Prostate gland (tissue), 2 donors: Measurements from ENCODE around the gene SLC22A3.

Experiments
- POLR2A ChIP-seq: fragments of 450-650 bp; IDR thresholded peaks from one replicate; pipeline ENCODE4 v1.6.1; 2016; ENCODE audit warnings: antibody characterized with exemption, mild to moderate bottlenecking
- POLR2AphosphoS5 ChIP-seq: sonication (generic); formaldehyde crosslinking; IDR thresholded peaks from one replicate; pipeline ENCODE4 v1.6.1; 2017; ENCODE audit warnings: antibody characterized with exemption
- TF ChIP-seq, protein P1 (sequence below), 4 experiments: fragments of 200-600 bp in 2 of 4; fragments of 450-650 bp in 2 of 4; sonication (generic) in 2 of 4; IDR thresholded peaks; 1 replicate in 3 of 4; 2 replicates in 1 of 4; pipeline ENCODE4 v1.5.1; 2016 to 2019; ENCODE audit warnings: antibody characterized with exemption in 4 of 4, mild to moderate bottlenecking in 2 of 4, moderate library complexity in 2 of 4

DNA sequence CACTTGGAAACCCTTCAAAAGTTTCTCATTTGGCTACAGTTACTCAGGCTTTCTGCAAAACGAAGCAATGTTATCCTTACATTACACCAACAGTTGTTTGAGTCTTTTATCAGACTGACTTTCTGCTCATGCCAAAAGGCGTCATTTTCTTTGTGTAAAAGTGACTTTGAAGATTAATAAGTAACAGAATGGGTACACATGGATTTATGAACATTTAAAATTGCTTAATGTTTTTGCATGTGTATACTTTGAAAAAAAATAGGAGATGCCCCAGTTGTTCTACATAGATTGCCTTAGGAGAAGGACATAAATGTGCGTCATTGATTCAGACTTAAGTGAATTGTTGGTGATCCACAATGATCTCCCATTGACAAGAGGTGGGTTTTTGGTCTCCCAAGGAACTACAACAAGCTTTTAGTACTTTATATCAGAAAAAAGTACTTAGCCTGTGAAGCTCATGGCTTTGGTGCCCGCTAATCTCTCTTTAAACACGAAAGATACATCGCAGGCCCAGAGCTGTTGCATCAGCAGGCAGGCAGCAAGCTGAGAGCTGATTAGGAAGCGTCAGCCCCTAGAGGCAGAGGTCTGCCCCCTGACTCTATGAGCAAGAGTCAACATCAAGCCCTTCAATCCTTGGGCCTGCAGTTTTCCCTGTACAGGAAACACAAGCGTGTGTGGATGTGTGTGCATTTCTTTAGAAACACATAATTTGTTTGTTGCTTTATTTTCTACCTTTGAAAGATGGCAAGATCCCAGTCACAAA, 45.9 kb downstream of the SLC22A3 start:
- TF ChIP-seq, protein P1, sequence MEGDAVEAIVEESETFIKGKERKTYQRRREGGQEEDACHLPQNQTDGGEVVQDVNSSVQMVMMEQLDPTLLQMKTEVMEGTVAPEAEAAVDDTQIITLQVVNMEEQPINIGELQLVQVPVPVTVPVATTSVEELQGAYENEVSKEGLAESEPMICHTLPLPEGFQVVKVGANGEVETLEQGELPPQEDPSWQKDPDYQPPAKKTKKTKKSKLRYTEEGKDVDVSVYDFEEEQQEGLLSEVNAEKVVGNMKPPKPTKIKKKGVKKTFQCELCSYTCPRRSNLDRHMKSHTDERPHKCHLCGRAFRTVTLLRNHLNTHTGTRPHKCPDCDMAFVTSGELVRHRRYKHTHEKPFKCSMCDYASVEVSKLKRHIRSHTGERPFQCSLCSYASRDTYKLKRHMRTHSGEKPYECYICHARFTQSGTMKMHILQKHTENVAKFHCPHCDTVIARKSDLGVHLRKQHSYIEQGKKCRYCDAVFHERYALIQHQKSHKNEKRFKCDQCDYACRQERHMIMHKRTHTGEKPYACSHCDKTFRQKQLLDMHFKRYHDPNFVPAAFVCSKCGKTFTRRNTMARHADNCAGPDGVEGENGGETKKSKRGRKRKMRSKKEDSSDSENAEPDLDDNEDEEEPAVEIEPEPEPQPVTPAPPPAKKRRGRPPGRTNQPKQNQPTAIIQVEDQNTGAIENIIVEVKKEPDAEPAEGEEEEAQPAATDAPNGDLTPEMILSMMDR (IDR thresholded peaks at IDR 0.05), result no peak
- TF ChIP-seq POLR2A (no peak), POLR2AphosphoS5 (no peak)
